Caco-2 (cell line): ENCODE data around the gene DIRAS2. TPM values are rescaled to one million over a fixed set of nuclear protein-coding genes. Genes with fewer than 3 reads are reported as not detected.

Source experiments
- BruUV-seq: library from RNA; stranded (reverse); fragments of 400-500 nt; replicated peaks from 2 replicates; lab custom pipeline; 2021; lab: Mats Ljungman, UMichigan
- CTCF ChIA-PET: fragments of 300-600 bp; sonication (Branson Sonifier 250); formaldehyde crosslinking; loops from one replicate; lab custom pipeline; 2022; ENCODE audit warnings: antibody characterized with exemption; lab: Charles Lee
- POLR2A ChIA-PET: fragments of 300-600 bp; sonication (Branson Sonifier 250); formaldehyde crosslinking; loops from one replicate; lab custom pipeline; 2022; ENCODE audit warnings: antibody characterized with exemption; lab: Charles Lee
- DNase-seq, 2 experiments: peaks; one replicate each; pipeline versions ENCODE4 v3.0.0 to v3.0.0-alpha.2; 2020 to 2022
- H3K27me3 ChIP-seq: replicated peaks from 2 replicates; pipeline ENCODE4 v1.6.0; 2011; ENCODE audit warnings: low read length; ENCODE audit not compliant: control insufficient read depth, insufficient read depth
- H3K36me3 ChIP-seq: 2 replicates; pipeline ENCODE4 v1.5.1; 2011; ENCODE audit warnings: low read length; ENCODE audit not compliant: control insufficient read depth, insufficient read depth
- H3K4me1 ChIP-seq: fragments of 250-450 bp; sonication (Bioruptor Pico); 2 replicates; pipeline ENCODE4 v1.5.1; 2020; ENCODE audit warnings: mild to moderate bottlenecking
- H3K4me3 ChIP-seq: 2 replicates; pipeline ENCODE4 v1.5.1; 2011; ENCODE audit warnings: low read depth, mild to moderate bottlenecking, control low read depth, low read length
- H3K9me3 ChIP-seq: fragments of 250-450 bp; sonication (Bioruptor Pico); 2 replicates; pipeline ENCODE4 v1.5.1; 2020; ENCODE audit warnings: mild to moderate bottlenecking, moderate library complexity
- H3K27ac Mint-ChIP-seq: one replicate; pipeline ENCODE4 v1.8.0; 2022; ENCODE audit warnings: mixed read lengths; ENCODE audit not compliant: unreplicated experiment
- H3K27me3 Mint-ChIP-seq: one replicate; pipeline ENCODE4 v1.8.0; 2022; ENCODE audit warnings: mixed read lengths; ENCODE audit not compliant: insufficient read depth, unreplicated experiment
- H3K36me3 Mint-ChIP-seq: one replicate; pipeline ENCODE4 v1.8.0; 2022; ENCODE audit warnings: mild to moderate bottlenecking, mixed read lengths; ENCODE audit not compliant: insufficient read depth, unreplicated experiment
- H3K4me1 Mint-ChIP-seq: one replicate; pipeline ENCODE4 v1.8.0; 2022; ENCODE audit warnings: low read depth, mixed read lengths; ENCODE audit not compliant: unreplicated experiment
- H3K4me3 Mint-ChIP-seq: one replicate; pipeline ENCODE4 v1.8.0; 2022; ENCODE audit warnings: mild to moderate bottlenecking, moderate library complexity, mixed read lengths; ENCODE audit not compliant: unreplicated experiment
- H3K9me3 Mint-ChIP-seq: one replicate; pipeline ENCODE4 v1.8.0; 2022; ENCODE audit warnings: mixed read lengths; ENCODE audit not compliant: unreplicated experiment
- intact Hi-C: fragments of 100-400 bp; cut with micrococcal nuclease; formaldehyde crosslinking; loops from one replicate; pipeline ENCODE4 v1.10.0; 2022; ENCODE audit not compliant: unreplicated experiment
- total RNA-seq: library from RNA; stranded (reverse); gene quantifications from 2 replicates; pipeline ENCODE4 v1.2.3, GENCODE V29; 2022
- TF ChIP-seq, protein P1 (sequence below), 2 experiments: fragments of 200-600 bp in 1 of 2; IDR thresholded peaks; 1 replicate in 1 of 2; 2 replicates in 1 of 2; pipeline versions ENCODE4 v1.5.1 to v1.8.0; 2011 to 2022; ENCODE audit warnings: antibody characterized with exemption in 1 of 2, control low read depth in 1 of 2, inconsistent platforms in 1 of 2, low read depth in 1 of 2, low read length in 1 of 2, mild to moderate bottlenecking in 1 of 2, moderate library complexity in 1 of 2; ENCODE audit not compliant: insufficient read depth in 1 of 2, severe bottlenecking in 1 of 2, unreplicated experiment in 1 of 2

Gene DIRAS2
- total RNA-seq, 1 experiment from 2014 or later: 0.09 TPM

DNA sequence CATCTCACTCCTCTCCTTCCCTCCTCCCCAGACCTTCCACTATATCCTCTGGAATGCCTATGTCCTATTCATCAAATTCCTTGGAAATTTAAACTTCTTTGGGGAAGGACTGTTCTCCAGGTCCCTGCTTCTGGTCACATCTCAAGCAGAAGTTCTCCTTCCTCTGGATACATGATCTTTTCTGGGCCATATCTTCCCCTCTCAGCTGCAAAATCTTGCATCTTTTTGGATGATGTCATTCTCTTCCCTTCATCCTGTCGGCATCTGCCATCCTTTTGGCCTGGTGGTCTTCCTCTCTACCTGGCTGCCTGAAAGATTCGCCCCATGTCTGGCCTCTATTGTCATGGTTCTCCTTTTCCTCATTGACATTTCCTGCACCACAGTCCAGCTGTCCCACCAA is 5.2 kb upstream of the DIRAS2 start:
- intact Hi-C loops: no loop called here
- Mint-ChIP-seq H3K27me3 (no peaks in the 10 kb centered on the region), H3K4me3 (no peak overlapping the region), H3K9me3 (peaks cover 8% of the 10 kb centered on the region), H3K27ac (no peak overlapping the region), H3K4me1 (no peaks in the 10 kb centered on the region), H3K36me3 (no peaks in the 10 kb centered on the region)
- no peak for DNase-seq
- H3K4me3 ChIP-seq: no peak overlapping the region
- ChIA-PET CTCF (no interaction called here), POLR2A (no interaction called here)
- H3K9me3 ChIP-seq: no peaks in the 10 kb centered on the region
- no TSS peak for BruUV-seq
- H3K27me3 ChIP-seq: no peaks in the 10 kb centered on the region
- TF ChIP-seq, protein P1, sequence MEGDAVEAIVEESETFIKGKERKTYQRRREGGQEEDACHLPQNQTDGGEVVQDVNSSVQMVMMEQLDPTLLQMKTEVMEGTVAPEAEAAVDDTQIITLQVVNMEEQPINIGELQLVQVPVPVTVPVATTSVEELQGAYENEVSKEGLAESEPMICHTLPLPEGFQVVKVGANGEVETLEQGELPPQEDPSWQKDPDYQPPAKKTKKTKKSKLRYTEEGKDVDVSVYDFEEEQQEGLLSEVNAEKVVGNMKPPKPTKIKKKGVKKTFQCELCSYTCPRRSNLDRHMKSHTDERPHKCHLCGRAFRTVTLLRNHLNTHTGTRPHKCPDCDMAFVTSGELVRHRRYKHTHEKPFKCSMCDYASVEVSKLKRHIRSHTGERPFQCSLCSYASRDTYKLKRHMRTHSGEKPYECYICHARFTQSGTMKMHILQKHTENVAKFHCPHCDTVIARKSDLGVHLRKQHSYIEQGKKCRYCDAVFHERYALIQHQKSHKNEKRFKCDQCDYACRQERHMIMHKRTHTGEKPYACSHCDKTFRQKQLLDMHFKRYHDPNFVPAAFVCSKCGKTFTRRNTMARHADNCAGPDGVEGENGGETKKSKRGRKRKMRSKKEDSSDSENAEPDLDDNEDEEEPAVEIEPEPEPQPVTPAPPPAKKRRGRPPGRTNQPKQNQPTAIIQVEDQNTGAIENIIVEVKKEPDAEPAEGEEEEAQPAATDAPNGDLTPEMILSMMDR (IDR thresholded peaks at IDR 0.05; ENCODE audit: insufficient read depth in 1 of 2, low read depth in 1 of 2, low read length in 1 of 2, severe bottlenecking in 1 of 2, unreplicated experiment in 1 of 2): no peak
- no peaks in the 10 kb centered on the region for H3K4me1 ChIP-seq
- H3K36me3 ChIP-seq: no peaks in the 10 kb centered on the region

DNA sequence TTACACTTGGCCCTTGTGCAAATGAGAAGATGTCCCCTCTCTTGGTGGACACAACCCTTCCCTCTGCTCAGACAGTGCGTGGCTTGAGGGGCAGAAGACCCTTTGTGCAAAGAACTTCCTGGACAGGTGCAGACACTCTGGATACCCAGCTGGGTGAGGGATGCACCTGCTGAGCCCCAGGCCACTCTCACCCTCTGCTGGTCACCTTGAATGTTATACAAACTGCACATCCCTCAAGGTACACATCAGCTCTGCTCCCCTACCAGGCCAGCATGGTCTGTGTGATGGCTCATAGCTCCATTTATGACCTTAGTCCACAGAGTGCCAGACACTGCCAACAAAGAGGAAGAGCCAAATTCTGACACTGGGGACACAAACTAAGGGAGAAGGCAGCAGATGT is 3.1 kb upstream of the DIRAS2 start:
- peaks cover 3% of the 10 kb centered on the region for H3K9me3 Mint-ChIP-seq
- ChIA-PET CTCF (no interaction called here), POLR2A (no interaction called here)
- intact Hi-C loops: no loop called here
- Histone ChIP-seq H3K36me3 (no peaks in the 10 kb centered on the region), H3K27me3 (no peaks in the 10 kb centered on the region), H3K4me3 (no peak overlapping the region), H3K9me3 (no peaks in the 10 kb centered on the region), H3K4me1 (no peaks in the 10 kb centered on the region)
- H3K27me3 Mint-ChIP-seq: peaks cover 3% of the 10 kb centered on the region
- H3K27ac Mint-ChIP-seq: no peak overlapping the region
- no TSS peak for BruUV-seq
- no peaks in the 10 kb centered on the region for H3K36me3 Mint-ChIP-seq
- peaks cover 7% of the 10 kb centered on the region for H3K4me1 Mint-ChIP-seq
- H3K4me3 Mint-ChIP-seq: no peak overlapping the region
- DNase-seq: no peak
- TF ChIP-seq, protein P1 (IDR thresholded peaks at IDR 0.05; ENCODE audit: insufficient read depth in 1 of 2, low read depth in 1 of 2, low read length in 1 of 2, severe bottlenecking in 1 of 2, unreplicated experiment in 1 of 2): no peak

DNA sequence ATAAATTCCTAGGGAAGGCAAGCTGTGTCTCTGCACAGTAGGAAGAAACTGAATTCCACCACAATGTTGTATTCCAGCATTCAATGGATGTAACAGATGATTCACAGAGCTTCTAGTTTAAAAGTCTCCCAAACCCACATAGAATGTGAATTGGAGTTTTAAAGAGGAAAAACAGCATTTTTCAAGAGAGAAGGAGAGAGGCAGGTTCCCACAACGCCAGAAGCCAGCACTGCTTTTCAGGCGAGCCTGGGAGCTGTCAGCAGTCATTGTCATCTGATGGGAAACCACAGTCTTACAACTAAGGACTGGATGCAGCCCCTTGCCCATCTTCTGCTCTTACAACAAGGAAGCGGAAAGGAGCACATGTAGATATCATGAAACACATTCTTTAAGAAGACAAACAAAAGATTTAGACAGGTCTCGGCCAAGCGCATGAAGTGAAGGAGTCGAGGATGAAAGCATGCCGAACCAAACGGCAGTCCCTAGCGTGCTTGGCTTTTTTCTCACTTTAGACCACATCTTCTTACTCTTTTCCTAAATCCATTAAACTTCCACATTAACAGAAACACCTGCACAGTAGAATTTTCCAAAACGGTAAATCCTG is 638 bp downstream of the DIRAS2 start:
- BruUV-seq: no TSS peak
- Mint-ChIP-seq H3K27ac (no peak overlapping the region), H3K9me3 (no peaks in the 10 kb centered on the region), H3K27me3 (peaks cover 3% of the 10 kb centered on the region), H3K4me1 (peaks cover 7% of the 10 kb centered on the region), H3K36me3 (no peaks in the 10 kb centered on the region), H3K4me3 (peak overlapping the region; percentile 74)
- no peaks in the 10 kb centered on the region for H3K9me3 ChIP-seq
- no peaks in the 10 kb centered on the region for H3K27me3 ChIP-seq
- POLR2A ChIA-PET: no interaction called here
- no peak overlapping the region for H3K4me3 ChIP-seq
- TF ChIP-seq, protein P1 (IDR thresholded peaks at IDR 0.05; ENCODE audit: insufficient read depth in 1 of 2, low read depth in 1 of 2, low read length in 1 of 2, severe bottlenecking in 1 of 2, unreplicated experiment in 1 of 2): no peak
- H3K4me1 ChIP-seq: no peaks in the 10 kb centered on the region
- no peak for DNase-seq
- H3K36me3 ChIP-seq: no peaks in the 10 kb centered on the region
- intact Hi-C loops: no loop called here
- CTCF ChIA-PET: interaction anchor here (1.6 kb wide), 1 partner anchor 415 kb away, joined by 6 read pairs; no protein-coding TSS in a partner anchor
